Measurements from ENCODE around the gene DYSF.
"Not testable (repeated sequence)": the region's sequence is repeated elsewhere in the genome, so short reads cannot be mapped to it uniquely, and the experiment has no call there.

DYSF gene

DNA sequence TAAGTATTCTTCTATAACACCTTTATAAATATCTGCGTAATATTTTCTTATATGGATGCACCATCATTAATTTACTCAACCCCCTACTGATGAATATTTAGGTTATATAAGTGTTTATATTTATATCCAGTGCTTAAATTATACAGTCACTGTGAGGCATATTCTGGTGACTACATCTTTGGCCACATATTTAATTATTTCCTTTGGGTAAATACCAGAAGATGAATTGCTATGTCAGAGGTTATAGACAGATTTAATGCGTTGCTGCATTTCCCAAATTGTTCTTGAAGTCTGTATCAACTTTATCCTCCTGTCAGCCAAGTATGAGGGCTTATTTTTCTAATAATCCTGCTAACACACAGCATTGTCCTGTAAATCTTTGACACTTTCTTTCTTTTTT lies 18.7 kb downstream of the DYSF start:
- no peak for DNase-seq (ENCODE audit: low spot score)

DNA sequence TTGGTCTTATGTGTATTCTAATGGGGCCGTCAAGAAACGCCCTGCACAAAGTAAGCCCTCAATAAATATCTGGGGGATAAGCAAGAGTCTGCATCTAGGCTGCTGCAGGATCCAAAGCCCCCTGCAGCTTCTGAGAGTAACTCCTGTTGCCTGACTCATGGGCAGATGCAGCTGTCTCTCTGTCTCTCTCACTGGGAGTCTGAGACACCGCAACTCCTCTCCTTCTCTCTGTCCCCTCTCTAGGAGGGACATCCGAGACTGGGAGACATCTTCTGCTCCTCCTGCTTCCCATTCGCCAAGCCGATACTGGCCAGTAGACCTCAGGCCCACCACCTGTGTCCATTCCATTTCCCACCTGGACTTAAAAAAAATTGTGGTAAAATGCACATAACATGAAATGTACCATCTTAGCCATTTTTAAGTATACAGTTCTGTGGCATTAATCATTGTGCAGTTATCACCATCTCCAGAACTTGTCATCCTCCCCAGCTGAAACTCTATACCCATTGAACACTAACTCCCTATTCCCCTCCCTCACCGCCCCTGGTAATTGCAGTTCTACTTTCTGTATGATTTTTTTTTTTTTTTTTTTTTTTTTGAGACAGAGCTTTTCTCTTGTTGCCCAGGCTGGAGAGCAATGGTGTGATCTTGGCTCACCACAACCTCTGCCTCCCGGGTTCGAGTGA lies 20.1 kb downstream of the DYSF start:
- DNase-seq (ENCODE audit: low spot score) = no peak

DNA sequence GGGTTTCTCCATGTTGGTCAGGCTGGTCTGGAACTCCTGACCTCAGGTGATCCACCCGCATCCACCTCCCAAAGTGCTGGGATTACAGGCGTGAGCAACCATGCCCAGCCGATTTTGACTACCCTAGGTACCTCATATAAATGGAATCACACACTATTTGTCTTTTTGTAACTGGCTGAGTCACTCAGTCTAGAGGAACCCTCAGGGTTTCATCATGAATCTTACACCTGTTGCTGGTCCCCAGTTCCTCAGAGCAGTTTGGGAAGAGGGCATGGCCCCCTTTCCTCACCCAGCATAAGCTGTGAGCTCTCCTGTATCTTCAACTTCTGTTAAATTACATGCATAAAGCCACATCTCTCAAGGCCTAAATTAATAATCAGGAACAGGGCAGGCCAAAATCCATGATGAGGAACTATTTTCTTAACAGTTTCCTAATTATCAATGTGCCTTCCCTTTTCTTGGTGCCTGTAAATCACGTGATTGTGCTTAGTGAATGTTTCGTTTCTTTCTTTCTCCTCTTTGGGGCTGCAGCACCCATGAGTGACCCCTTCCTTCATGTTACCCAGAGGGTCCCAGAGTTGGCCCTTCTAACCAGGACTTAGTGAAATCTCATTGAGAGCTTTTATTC lies 20.9 kb downstream of the DYSF start:
- DNase-seq (ENCODE audit: low spot score) = no peak

DNA sequence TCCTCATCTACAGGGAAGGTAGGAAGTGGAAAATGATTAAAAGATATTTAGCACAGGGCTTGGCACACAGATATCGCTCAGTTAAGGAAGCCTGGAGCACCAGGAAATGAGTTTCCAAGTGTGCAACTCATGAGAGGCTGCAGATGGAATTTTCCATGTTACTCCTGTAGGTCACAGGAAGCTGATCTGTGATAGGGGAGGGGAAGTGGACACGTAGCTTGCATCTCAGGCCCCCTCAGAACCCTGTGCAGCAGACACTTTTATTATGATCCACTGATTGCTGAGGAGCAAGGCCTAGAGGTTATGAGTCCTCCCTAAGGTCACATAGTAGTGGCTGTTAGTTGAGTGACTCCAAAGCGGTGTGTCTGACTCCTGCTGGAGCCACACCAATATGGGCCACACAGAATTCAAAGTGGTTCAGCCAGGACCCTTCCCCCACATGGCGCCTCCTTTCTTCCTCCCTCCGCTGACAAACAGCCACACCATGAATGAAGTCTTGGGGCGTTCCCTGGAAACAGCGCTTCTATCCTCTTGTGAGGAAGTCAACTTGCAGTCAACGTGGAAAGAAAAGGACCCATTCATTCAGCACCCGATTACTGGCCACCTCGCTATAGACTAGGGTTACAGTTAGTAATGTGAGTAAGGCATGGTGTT lies 21.5 kb downstream of the DYSF start:
- DNase-seq (ENCODE audit: low spot score) = no peak

DNA sequence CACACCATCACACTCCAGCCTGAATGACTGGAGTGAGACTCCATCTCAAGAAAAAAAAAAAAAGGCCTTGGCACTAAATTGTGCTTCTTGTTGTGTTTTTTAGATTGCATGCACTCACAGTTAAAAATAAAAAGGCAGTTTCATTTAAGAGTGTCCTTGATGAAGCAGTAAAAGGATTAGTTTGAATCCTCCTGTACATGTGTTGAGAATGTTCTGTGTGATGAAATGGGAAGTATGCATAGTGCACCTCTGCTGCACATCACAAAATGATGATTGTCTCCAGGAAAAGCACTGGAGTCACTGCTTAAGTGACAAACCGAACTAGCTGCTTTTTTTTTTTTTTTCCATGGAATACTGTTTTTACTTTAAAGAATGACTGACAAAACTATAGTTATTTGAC lies 23.1 kb downstream of the DYSF start:
- DNase-seq (ENCODE audit: low spot score) = no peak

DNA sequence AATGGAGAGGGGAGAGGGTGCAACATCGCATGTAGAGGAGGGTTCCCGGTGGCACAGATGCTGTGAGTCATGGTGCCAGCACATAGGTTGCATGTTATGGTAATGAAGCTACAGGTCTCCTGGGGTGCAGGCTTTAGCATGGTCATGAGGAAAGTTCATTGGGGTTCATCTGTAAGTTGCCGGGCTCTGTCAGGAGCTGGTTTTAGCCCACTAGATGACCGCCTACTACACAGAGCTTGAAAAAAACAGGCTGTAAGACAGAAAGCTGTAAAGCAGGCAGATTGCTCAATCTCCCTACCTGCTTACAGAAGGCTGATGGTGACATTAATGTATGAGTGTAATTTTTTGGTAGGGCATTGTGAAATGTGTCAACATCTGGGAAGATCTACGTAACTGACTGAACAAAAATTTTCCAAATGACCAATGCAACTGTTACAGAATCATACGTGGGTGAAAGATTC lies 23.9 kb downstream of the DYSF start:
- no peak for DNase-seq (ENCODE audit: low spot score)

DNA sequence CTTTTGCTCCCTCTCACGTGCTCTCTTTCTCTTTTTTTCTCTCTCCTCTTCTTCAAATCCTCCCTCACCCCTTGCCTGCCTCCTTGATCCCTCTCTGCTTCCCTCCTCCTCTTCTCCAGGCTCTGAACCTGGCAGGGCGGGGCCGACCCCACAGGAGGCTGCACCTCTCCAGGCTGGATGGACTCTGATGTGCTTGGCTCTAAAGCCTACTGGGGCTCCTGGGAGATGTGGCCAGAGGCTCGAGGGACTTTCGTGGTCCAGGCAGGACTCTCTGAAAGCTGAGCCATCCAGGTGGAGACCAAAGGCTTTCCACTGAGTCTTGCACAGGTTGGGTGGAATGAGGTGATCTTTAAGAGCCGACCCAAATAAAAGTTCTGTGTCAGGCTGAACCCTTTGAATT lies 25.4 kb downstream of the DYSF start:
- no peak for DNase-seq (ENCODE audit: low spot score)

DNA sequence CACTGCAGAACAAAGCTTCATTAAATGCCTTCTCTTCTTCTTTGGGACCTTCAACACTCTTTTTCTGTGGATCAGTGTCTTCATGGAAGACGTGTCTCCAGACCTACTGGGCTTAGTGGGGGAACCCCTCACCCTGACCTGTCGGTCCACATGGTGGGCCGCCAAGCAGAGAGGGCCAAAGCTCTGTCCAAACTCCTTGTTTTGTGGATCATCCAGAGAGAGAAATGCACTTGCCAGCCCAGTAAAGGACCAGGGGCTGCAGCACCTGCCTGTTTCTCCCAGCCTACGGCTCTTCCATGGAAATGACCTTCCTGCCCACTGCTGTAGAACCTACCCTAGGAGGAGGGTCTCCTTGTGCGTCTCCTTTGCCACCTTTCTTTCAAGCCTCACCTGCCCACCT lies 25.9 kb downstream of the DYSF start:
- no peak for DNase-seq (ENCODE audit: low spot score)

DNA sequence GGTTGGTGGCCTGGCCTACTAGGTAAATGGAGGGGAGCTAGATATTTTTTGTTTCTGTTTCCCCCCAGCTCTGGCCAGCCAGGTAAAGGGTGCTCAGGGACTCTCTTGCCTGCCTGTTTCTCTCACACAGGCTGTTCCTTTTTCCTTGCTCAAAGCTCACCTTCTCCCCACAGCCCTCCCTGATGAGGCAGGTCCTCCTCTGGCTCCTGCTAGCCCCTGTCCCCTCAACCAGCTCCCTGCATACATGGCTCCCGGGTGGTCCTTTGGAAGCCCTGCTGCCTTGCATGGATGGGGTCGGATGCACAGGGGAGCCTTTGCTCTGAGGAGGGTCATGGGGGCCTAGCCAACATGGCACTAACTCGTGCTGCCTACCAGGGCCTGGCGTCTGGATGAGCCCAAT lies 27.8 kb downstream of the DYSF start:
- no peak for DNase-seq (ENCODE audit: low spot score)

DNA sequence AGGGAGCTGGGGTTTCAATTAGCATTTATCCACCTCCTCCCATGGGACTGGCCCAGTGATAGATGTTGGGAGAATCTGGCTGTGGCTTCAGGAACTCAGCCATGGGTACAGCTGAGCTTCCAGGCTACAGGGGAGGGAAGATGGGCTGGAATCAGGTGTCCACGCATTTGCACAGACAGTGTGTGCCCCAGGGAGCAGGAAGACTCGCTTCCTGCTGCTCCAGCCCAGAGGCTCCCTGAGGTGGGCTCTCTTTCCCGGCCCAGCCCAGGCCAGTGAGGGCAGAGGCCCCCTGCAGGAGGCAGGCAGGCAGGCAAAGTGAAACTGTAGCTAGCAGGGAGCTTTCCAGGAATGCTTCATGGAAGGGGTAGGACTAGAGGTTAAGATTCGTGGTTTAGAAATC lies 28.7 kb downstream of the DYSF start:
- DNase-seq (ENCODE audit: low spot score) = no peak

DNA sequence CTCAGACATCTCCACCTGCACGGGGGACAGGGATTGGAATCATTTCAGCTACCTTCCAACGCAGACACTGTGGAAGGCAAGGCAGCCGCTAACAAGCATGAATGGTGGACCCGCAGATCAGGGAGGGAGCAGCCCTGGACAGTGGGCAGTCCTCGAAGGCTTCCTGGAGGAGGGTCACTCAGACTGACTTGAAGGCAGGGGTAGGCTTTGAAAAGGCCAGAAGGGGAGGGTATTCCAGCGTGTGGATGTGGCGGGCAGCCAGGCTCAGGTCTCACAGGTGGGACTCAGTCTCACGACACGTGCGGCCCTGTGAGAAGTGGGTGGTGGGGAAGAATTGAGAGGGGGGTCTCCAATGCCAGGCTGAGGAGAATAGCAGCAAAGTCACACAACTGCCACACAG lies 29.9 kb downstream of the DYSF start:
- DNase-seq (ENCODE audit: low spot score) = no peak

DNA sequence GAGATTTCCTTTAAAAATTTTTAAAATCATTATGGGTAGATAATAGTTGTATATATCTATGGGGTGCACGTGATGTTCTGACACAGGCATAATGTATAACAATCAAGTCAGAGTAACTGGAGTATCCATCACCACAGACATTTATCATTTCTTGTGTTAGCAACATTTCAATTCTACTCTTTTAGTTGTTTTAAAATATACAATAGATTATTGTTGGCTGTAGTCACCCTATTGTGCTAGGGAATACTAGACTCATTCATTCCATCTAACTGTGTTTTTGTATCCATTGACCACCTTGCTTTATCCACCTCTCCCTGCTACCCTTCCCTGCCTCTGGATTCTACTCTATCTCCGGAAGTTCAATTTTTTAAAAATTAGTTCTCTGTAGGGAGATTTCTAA lies 31.0 kb downstream of the DYSF start:
- no peak for DNase-seq (ENCODE audit: low spot score)

DNA sequence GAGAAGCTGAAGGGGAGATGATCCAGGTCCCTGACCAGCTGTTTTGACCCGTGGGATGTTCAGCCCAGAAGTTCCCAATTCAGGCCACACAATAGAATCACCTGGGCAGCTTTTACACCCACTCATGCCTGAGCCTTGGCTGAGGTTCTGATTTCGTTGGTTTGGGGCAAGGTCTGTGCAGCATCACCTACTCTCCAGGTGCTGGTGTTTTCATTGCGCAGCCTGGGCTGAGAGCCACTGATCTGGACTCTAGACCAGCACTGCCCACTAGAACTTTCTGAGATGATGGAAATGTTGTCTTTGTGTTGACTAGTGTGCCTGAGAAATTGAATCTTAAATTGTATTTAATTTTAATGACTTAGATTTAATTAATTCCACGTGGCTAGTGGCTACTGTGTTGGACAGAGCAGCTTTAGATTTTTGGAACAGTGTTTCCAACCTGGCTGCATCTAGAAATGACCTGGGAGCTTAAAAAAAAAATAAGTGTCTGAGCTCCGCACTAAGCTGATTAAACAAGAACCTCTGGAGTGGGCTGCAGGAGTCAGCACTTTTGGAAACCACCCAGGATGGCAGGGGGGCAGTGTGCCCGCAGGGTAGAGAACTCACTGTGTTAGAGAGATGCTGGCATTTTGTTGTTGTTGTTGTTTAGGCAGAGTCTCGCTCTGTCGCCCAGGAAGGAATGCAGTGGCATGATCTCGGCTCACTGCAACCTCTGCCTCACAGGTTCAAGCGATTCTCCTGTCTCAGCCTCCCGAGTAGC lies 33.7 kb downstream of the DYSF start:
- DNase-seq (ENCODE audit: low spot score) = no peak

DNA sequence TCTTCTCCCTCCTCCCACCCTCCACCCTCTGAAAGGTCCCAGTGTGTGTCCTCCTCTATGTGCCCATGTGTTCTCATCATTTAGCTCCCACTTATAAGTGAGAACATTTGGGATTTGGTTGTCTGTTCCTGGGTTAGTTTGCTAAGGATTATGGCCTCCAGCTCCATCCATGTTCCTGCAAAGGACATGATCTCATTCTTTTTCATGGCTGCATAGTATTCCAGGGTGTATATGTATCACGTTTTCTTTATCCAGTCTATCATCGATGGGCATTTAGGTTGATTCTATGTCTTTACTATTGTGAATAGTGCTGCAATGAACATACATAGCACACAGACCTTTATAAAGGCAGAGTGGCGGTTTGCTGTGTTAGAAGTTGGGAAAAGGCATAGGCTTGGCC lies 38.2 kb downstream of the DYSF start:
- not testable (repeated sequence) for DNase-seq (ENCODE audit: low spot score)

DNA sequence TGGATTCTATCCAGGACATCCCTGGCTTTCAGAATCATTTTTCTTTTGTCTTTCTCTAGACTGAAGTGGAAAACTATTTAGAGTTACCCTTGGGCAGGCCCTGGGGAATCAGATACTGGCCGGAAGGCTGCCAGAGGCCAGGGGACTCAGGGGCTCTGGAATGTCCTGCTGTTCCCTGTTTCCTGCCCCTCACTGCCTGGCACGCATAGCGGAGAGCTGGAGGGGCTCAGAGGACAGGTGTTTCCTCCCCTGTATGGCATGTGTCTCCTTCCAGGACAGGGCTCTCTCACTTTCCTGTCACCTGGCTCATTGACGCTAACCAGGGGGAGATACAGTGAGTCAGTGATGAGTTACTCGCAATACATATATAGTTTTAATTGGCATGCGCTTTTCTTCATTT lies 38.8 kb downstream of the DYSF start:
- no peak for DNase-seq (ENCODE audit: low spot score)

DNA sequence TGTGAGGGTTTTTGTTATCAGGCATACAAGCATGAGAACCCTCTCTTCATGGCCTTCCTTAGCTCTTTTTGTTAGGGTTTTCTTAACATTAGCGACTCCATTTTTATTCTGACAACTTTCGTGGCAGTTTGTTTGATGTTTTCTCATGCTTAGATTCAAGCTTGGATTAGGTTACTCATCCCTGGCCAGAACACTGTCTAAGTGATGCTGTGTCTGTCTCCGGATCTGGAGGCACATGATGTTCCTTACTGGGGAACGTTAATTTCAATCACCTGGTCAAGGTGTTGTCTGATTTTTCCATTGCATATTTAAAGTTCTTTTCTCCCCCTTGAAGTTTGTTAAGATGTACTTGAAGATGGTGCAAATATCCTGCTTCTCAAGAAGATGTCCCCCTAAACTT lies 40.7 kb downstream of the DYSF start:
- DNase-seq (ENCODE audit: low spot score) = no peak

DNA sequence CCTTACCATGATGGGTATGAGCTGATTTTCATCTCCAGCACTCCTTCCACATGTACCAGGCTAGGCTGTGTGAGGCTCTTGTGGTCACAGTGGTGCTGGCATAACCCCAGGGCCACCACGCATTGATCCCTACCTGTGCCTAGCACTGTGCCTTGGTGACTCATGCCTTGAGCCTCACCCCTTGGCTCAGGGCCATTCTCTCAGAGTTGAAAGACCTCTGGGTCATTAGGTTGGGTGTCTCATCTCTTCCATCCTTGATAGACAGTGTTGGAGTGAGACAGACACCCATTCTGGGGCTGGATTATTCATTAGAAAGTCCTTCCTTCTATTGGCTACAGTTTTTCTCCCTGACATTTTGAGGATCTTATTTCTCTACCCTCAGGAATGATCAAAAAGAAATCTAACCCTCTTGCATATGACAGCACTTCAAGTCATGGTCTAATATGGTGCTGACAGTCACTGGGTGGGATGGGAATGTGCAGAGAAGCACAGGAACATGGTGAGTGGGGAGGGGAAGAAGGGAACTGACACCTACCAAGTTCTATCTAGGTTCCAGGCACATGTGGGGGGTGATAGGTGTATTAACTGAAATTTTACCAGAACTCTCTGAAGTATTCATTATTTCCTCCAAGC lies 41.3 kb downstream of the DYSF start:
- no peak for DNase-seq (ENCODE audit: low spot score)

DNA sequence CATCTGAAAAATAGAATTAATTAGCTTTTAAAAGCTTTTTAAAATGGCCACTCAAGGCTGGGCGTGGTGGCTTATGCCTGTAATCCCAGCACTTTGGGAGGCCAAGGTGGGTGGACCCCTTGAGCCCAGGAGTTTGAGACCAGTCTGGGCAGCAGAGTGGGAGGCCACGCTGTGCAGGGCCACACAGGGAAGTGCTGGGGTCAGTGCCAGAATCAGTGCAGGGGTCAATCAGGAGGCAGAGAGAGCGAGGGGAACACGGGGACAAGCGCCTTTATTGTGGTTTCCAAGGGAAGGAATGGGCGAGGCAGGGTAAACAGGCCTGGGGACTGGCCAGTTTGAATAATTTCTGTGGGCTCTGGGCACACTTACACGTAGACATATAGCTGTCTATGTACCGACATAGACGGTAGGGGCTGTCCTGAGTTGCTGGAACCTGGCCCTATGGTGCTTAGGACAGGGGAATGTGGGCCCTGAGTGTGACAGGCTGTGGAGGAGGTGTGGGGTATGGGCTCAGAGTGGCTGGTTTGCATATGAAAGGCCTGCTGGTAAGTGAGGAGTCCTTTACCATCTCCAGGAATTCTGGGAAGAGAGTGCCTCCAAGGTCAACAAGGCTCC lies 42.9 kb downstream of the DYSF start:
- no peak for DNase-seq (ENCODE audit: low spot score)

DNA sequence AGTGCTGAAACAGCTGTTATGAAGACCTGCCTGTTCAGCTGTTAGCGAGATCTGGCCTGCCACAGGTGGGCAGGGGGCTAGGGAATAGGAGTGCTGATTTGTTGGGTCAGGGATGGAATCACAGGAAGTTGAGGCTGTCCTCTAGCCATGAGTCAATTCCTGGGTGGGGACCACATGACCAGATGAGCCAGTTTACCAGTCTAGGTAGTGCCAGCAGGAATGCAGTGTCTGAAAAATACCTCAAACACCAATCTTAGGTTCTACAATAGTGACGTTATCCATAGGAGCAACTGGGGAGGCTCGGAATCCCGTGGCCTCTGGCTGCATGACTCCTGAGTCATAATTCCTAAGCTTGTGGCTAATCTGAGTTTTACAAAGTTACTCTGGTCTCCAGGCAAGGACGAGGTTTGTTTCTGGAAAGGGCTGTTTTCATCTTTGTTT lies 44.9 kb downstream of the DYSF start:
- no peak for DNase-seq (ENCODE audit: low spot score)

DNA sequence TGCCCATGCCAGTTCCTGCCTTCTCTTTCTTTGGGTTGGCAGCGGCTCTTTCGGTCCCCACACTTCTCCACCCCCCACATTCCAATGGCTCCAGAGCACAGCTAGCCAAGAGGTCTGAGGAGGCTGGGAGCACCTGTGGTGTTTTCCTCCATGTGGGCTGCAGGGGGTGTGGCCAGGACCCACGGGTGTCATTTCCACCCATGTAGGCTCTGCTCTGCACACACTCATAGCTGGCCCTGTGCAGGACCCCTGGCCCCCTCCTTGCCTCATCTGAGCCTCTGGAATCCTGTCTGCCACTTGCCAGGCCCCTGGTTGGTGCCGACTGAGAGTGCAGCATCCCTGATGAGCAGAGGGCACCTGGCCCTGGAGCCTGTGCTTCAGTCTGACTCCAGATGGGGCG lies 46.3 kb downstream of the DYSF start:
- DNase-seq (ENCODE audit: low spot score) = no peak

DNA sequence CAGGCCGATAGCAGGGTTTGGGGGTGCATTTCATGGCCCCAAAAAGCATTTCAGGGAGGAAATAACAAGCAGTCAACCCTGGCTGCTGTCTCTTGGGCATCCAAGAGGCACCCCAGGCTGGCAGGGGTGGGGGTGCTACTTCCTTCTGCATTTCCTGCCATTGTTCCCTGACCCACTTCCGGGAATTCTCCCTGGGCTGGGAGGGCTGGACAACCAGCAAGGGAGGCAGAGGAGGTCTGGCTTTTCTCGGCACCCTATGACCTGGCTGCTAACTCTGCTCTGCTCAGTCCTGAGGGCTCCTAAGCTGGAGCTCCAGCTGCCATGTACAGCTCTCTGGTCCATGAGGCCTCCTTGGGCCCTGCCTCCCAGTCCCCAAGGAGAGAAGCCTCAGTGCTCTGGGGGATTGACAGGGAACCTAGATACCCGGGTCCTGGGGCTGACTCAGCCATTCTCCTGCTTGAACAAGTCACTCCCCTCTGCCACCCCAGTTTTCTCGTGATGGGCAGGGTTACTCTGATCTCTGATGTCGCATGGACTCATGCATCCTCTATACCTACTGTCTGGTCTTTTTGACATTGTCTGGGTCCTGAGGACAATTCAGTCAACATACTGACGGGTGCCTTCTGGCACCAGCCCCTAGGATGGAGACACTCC lies 47.2 kb downstream of the DYSF start:
- no peak for DNase-seq (ENCODE audit: low spot score)

All from CD4-positive, alpha-beta T cell treated with Interleukin-6 at 100 ng/mL for 8 hours (primary cell).